GM19452 (cell line): Measurements from ENCODE around the gene PROSER3.
"Not testable (repeated sequence)": the region's sequence is repeated elsewhere in the genome, so short reads cannot be mapped to it uniquely, and the experiment has no call there.

Experiments used
- ATAC-seq: cut with Tn5 transposase; IDR thresholded peaks from one replicate; pipeline ENCODE4 v1.9.1; 2021; ENCODE audit not compliant: unreplicated experiment

Gene PROSER3

DNA sequence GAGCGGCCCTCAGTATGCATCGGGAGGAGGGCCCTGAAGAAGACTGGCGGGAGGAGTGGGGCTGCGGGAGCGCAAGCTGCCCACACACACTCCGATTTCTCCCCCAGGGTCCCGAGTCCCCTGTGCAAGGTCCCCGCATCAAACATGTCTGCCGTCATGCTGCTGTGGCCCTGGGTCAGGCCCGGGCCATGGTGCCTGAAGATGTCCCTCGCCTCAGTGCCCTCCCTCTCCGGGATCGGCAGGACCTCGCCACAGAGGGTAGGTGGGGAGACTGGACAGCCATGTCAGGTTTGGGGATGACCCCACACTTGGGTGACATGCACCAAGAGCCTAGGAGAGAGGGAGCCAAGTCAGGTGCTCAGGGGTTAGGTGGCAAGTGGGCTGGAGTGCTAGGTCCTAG, 35.5 kb upstream of the PROSER3 start:
- no peak for ATAC-seq

GRCh38 chr19:35722897-35723296, 35.1 kb upstream of the PROSER3 start:
- ATAC-seq = no peak

DNA sequence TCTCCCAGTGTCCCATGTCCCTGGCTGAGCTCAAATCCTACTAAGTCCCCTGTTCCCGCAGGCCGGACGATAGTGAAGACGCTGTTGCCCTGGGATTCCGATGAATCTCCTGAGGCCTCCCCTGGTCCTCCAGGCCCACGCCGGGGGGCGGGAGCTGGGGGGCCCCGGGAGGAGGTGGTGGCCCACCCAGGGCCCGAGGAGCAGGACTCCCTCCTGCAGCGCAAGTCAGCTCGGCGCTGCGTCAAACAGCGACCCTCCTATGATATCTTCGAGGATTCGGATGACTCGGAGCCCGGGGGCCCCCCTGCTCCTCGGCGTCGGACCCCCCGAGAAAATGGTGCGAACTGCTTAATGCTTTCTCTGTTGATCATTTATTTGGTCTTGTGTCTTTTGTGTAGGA, 34.3 kb upstream of the PROSER3 start:
- no peak for ATAC-seq

DNA sequence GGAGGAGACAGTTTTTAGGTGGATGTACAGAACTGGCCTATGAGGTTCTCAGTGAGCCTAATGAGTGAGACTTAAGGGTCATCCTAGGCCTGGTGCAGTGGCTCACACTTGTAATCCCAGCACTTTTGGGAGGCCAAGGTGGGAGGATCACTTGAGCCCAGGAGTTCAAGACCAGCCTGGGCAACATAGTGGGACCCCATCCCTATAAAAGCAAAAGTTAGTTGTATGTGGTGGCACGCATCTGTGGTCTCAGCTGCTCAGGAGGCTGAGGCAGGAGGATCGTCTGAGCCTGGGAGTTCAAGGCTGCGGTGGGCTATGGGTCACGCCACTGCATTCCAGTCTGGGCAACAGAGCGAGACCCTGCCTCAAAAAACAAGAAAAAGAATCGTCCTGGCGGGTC, 33.8 kb upstream of the PROSER3 start:
- ATAC-seq = not testable (repeated sequence)

- ATAC-seq = no peak
Measured at GRCh38 chr19:35724560-35724959, 33.4 kb upstream of the PROSER3 start.

DNA sequence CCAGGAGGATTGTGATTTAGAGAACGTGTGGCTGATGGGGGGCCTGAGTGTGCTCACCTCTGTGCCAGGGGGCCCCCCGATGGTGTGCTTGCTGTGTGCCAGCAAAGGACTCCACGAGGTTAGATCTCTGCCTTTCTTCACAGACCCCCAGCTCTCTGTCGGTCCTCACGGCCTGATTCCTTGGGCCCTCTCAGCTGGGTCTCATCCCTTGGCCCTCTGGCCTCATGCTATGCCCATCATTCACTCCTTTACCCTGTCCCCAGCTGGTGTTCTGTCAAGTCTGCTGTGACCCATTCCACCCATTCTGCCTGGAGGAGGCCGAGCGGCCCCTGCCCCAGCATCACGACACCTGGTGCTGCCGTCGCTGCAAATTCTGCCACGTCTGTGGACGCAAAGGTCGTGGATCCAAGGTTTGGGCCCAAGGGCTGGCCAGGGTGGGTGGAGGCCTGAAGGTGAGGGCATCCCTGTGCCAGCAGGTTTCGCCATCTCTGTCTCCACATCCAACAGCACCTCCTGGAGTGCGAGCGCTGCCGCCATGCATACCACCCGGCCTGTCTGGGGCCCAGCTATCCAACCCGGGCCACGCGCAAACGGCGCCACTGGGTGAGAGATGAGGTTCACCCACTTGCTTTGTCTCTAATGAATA, 32.6 kb upstream of the PROSER3 start:
- ATAC-seq = no peak

DNA sequence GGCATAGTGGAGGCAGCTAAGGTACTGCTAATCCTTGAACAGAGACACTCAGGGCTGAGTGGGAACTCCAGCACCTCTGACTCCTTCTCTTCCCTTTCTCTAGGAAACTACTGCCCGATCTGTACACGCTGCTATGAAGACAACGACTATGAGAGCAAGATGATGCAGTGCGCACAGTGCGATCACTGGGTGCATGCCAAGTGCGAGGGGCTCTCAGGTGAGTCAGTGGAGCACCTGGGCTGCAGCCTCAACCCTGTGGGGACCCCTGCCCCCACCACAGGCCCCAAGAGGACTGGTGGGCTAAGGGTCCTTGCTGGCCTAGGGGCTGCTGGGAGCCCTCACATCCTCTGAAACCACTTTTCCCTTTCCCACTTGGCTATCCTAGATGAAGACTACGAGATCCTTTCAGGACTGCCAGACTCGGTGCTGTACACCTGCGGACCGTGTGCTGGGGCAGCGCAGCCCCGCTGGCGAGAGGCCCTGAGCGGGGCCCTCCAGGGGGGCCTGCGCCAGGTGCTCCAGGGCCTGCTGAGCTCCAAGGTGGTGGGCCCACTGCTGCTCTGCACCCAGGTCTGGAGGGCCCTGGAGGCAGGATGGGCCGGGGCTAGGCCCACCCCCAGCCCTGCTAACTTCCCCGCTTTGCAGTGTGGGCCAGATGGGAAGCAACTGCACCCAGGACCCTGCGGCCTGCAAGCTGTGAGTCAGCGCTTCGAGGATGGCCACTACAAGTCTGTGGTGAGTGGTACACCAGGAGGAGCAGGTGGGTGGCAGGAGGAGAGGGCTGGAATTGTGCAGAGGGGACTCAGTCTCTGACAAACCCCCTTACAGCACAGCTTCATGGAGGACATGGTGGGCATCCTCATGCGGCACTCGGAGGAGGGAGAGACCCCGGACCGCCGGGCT, 30.7 kb upstream of the PROSER3 start:
- no peak for ATAC-seq

DNA sequence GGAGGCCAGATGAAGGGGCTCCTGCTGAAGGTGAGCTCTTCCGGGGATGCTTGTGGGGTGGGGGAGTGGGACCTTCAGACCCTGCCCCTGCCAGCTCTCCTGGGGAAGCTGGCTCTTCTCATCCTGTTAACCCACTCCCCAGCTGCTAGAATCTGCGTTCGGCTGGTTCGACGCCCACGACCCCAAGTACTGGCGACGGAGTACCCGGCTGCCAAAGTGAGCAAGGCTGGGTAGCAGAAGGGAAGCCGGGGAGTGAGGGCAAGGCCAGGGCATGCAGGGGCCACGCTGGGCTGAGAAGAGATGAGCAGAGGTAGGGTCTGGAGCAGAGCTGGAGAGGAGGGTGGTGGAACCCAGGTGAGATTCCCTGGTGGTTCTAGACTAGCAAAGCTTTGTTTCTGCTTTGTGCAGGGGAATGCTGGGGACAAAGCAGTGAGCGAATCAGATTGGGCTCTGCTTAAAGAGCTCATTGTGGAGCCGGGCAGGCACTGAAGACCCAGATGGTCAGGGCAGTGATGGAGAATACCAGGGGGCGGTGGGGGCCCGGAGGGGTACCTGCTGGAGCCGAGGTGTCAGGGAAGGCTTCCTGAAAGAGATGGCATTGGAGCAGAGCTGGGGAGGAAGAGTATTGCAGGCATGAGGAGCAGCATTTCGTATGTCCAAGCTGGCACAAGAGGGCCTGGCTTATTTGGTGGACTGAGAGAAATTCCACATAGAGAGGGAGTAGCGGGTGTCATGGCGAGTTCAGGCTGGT, 29.8 kb upstream of the PROSER3 start:
- no peak for ATAC-seq

DNA sequence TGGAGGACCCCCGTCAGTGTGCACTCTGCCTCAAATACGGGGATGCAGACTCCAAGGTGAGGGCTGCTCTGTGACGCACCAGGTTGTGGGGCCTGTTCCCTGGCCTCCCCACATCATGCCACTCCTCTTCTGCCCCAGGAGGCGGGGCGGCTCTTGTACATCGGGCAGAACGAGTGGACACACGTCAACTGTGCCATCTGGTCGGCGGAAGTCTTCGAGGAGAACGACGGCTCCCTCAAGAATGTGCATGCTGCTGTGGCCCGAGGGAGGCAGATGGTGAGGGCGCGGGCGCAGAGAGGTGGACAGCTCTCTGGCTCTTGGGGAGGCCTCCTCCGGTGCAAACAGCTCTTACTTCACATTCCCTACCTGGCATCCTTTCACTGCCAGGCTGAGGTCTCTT, 29.0 kb upstream of the PROSER3 start:
- no peak for ATAC-seq

GRCh38 chr19:35729763-35730162, 28.2 kb upstream of the PROSER3 start:
- ATAC-seq = no peak

DNA sequence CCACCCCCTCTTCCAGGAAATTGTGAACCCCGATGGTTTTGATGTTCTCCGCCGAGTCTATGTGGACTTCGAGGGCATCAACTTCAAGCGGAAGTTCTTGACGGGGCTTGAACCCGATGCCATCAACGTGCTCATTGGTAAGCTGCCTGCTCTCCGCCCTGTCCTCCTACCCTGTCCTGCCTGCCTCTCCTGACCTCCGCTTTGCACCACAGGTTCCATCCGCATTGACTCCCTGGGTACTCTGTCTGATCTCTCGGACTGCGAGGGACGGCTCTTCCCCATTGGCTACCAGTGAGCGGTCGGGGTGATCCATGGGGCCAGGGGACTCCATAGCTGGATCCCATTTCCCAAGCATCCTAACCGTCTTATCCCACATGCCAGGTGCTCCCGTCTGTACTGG, 27.6 kb upstream of the PROSER3 start:
- no peak for ATAC-seq

GRCh38 chr19:35731353-35731752, 26.6 kb upstream of the PROSER3 start:
- ATAC-seq = no peak

DNA sequence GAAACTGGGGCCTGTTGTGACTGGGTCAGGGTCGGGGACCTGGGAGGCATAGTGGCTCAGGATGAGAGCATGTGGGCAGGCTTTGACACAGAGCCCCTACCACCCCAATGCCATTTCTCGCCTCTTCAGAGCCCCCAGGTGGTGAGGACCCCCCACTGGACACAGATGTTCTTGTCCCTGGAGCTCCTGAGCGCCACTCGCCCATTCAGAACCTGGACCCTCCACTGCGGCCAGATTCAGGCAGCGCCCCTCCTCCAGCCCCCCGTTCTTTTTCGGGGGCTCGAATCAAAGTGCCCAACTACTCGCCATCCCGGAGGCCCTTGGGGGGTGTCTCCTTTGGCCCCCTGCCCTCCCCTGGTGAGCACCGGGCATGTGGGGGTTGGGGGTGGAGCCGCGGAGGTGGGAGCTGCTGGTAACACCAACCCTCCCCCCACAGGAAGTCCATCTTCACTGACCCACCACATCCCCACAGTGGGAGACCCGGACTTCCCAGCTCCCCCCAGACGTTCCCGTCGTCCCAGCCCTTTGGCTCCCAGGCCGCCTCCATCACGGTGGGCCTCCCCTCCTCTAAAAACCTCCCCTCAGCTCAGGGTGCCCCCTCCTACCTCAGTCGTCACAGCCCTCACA, 26.1 kb upstream of the PROSER3 start:
- no peak for ATAC-seq

GRCh38 chr19:35732540-35733179, 25.3 kb upstream of the PROSER3 start:
- ATAC-seq = no peak

- ATAC-seq = no peak
Measured at GRCh38 chr19:35733180-35734125, 24.5 kb upstream of the PROSER3 start.

DNA sequence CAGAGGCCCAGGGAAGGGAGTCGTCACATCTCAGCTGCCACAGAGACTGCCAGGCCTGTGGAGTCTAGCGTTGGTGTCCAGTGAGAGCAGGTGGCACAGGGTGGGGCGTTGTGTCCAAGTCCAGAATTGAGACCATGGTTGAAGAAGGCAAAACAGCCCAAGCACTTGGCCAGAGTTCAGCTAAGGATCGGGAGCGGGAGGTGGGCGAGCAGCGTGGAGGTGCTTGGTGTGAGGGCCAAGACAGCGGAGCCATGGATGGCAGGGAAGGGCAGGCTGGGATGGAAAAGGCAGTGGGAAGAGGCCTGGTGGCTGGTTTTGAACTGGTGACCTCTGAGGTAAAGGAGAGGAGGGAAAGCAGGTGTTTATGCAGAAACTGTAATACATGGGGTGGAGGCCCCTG, 23.7 kb upstream of the PROSER3 start:
- ATAC-seq = no peak

GRCh38 chr19:35734889-35735288, 23.1 kb upstream of the PROSER3 start:
- ATAC-seq = no peak

DNA sequence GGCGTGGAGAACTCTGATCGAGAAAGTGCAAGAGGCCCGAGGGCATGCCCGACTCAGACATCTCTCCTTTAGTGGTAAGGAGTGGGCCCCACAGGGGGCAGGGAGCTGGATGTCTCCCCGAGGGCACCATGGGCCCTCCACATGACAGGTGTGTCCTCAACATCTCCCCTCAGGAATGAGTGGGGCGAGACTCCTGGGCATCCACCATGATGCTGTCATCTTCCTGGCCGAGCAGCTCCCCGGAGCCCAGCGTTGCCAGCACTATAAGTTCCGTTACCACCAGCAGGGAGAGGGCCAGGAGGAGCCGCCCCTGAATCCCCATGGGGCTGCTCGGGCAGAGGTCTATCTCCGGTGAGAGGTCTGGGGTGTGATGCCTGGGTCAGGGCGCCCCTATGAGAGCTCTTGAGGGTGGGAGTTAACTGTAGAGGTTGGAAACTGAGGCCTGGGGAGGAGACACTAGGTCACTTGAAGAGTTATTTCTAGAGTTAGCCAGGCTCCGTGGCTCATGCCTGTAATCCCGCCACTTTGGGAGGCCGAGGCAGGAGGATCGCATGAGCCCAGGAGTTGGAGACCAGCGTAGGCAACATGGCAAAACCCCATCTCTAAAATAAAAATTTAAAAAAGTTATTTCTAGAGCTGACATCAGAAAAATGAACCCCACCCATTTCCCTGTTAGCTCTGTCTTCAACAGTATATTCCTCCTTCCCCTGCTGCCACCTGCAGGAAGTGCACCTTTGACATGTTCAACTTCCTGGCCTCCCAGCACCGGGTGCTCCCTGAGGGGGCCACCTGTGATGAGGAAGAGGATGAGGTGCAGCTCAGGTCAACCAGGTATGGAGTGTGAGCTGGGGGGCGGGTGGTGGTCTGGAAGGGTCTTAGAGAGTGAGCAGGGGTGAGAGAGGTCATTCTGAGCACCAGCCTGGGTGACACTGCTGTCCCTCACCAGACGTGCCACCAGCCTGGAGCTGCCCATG, 20.8 kb upstream of the PROSER3 start:
- ATAC-seq = no peak
